DND-41 (cell line): Measurements from ENCODE around the gene LDHAL6B.

Source experiments
- CTCF ChIP-seq: IDR thresholded peaks from 2 replicates; pipeline ENCODE4 v1.5.1; 2012; ENCODE audit warnings: borderline replicate concordance, low read length, moderate library complexity, mild to moderate bottlenecking; ENCODE audit not compliant: poor library complexity, severe bottlenecking; ENCODE audit errors: extremely low read depth
- EZH2 ChIP-seq: IDR thresholded peaks from 3 replicates; pipeline ENCODE4 v1.6.1; 2012; ENCODE audit warnings: borderline replicate concordance, low read depth, mild to moderate bottlenecking, moderate library complexity, low read length, inconsistent platforms; ENCODE audit not compliant: severe bottlenecking

- TF ChIP-seq CTCF (no peak), EZH2 (no peak)
Measured at GRCh38 chr15:59243622-59244021, 37.0 kb downstream of the LDHAL6B start.
